HG02973 (cell line): Measurements from ENCODE around the gene CACNB3.

ENCODE experiments used
- ATAC-seq: cut with Tn5 transposase; IDR thresholded peaks from one replicate; pipeline ENCODE4 v1.9.1; 2021; ENCODE audit warnings: moderate library complexity; ENCODE audit not compliant: unreplicated experiment

The CACNB3 gene

DNA sequence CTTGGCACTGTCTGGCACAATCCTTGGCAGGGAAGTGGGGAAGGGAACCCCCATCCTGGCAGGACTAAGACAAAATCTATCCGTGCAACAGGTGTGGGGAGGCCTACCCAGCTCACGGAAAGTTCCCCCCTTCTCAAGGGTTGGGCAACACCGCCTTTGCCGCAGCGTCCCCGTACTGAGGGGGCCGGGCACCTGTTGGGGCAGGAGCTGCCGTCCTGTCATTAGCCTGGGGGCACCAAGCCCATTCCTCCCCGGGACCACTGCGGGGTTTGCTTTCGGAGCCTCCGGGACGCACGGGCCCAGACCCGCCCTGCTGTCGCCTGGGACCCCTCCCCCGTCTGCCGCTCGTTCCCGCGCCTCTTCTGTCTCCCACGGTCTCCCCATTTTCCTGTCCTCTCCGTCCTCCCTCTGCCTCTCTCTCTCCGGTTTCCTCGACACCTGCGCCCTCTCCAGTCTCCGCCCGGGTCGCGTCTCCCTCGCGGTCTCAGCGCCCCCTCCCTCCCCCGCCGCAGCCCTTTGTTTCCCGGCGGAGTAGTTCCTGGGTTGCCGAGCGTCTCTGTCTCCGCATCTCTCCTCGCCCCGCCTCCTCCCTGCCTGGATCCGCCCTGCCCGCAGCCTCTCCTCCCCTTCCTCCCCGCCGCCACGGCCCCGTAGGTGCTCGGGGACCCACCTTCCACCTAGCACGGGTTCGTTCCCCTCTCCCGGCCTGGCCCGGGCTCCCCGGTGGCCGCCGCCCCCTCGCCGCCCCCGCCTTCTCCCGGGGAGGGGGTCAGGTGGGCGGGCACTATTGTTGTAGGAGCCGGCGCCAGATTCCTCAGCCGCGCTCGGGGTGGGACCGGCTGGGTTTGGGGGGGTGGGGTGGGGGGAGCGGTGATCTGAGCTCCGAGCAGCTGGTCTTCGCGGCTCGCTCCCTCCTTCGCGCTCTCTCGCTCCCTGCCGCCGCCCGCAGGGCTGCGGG, at the start of gene CACNB3:
CACNB3 (plus strand) TSS at position 624 of the 958 bp plus-strand sequence. CDS start 434 bp downstream, outside the sequence.
- ATAC-seq = no peak

DNA sequence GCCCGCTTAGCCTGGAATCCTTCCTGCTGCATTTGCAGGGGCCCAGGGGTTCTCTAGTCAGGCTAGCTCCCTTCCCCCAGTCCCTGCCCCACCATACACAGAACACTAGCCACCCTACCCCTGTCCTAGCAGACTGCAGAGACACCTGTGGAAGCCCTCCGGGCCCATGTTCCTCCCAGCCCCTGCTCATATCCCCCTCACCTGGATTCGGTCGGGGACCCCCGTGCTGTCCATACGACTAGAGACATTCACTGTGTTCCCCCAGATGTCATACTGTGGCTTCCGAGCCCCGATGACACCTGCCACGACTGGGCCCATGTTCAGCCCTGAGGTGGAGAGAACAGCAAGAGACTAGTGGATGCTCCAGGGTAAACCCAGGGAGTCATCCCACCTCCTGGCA, 49.6 kb upstream of the CACNB3 start:
- no peak for ATAC-seq

DNA sequence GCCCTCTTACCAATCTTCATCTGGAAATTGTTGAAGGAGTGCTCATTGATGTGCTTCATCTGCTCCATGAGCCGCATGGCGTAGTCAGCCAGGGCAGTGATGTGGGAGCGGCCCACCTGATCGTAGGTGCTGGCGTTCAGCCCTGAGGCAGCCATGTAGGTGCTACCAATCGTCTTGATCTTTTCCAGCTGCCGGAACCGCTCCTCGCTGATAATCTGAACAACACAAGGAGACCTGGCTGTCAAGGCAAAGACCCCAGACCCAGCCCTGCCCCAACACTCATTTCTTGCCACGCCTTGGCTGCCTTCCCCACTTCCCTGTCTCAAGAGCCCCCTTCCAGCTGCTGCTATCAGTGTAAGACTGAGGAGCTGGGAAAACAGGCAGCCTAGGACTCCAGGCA, 47.5 kb upstream of the CACNB3 start:
- ATAC-seq = no peak

DNA sequence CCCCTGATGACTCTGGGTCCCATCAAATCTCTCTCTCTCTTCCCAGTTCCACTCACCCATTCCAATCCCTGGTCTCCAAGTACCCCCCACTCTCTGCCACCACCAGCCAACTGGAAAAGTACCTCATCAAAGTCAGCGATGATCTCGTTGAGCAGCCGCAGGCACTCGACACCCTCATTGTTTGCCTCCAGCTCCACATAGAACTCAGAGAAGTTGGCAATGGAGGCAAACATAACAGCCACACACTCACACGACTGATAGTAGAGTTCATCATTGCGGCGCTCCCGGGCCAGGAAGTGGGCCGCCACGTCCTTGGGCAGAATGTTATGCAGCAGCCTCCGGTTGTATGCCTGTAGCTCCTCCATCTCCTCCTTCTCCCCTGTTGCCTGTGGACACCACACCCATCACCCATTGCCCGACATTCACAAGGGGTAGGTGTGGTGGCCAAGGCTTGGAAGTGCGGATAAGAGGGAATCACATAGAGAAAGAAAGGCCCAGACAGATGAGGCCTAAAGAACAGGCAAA, 46.6 kb upstream of the CACNB3 start:
- ATAC-seq = no peak

DNA sequence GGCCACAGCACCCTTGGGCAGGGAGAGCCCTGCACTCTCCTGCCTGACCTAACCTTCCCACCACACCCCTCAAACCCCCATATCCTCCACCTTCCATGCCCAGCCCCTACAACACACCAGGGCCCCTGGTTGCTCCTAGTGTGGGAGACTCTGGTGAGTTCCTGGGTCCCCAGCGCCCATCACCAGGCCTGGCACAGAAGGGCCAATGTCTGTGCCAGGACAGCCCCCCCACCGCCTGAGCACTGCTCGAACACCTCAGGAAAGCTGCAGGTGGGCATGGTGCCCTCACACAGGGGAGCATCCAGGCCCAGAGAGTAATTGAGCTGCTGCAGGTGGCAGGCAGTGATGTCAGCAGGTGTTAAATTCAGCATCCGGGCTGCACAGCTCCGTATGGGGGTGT, 44.6 kb upstream of the CACNB3 start:
- ATAC-seq = no peak

DNA sequence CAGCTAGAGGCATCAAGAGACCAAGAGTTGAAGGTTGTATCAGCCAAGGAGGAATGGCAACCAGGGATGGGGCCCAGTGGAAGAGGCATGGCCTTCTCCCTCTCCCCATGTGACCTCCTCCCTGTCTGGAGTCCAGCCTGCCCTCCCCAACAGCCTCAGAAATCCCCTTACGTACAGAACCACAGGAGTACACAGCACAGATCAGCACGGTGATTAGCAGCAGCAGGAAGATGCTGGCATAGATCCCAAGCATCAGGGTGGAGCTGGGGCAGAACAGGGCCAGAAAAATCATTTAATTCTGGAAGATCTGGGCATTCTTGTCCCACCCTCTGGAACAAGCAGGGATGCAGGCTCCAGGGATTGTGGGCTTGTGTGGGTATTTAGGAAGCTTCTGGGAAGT, 43.8 kb upstream of the CACNB3 start:
- no peak for ATAC-seq

DNA sequence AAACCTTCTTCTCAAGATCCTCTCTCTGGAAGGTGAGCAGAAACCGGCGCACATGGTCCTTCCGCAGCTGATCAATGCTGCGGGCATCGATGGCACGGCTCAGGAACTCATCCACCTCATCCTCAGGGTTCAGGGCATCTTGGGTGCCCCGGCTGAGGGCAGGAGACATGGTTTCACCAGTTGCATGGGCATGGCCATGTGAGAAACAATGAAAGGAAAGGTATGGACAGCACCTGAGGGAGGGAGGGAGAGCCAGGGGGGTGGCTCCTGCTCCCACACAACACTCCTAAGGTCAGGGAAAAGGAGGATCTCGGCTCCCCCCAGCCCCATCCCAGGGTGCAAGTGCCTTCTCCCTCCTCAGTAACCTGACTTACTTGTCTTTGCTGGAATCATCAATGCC, 43.0 kb upstream of the CACNB3 start:
- ATAC-seq = no peak

DNA sequence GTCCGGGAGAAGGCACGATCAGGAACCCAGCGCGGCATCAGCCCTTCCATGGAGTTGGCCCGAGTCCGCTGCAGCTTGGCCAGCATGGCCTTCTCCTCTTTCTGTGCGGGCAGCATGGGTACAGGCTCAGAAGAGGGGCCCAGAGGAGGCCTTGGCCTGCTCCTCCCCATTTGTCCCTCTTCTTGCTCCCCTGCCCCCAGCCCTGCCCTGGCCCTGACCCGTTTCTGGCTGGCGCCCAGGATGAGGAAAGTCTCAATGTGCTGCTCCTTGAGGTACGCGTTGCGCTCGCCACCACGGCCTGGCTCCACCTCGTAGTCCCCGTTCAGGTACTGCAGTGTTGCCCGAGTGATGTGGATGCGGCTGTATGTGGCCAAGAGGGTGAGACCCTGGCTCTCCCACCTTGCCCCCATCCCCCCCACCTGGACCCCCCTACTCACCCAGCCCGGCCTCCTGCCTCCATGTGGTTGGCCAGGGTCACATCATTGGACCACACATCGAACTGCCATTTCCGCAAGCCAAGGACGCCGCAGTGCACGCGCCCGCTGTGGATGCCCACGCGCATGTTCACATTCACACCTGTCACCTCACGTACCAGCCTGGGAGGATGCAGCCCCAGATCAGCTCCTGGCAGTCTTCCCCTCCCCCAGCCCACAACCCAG, 42.2 kb upstream of the CACNB3 start:
- no peak for ATAC-seq

DNA sequence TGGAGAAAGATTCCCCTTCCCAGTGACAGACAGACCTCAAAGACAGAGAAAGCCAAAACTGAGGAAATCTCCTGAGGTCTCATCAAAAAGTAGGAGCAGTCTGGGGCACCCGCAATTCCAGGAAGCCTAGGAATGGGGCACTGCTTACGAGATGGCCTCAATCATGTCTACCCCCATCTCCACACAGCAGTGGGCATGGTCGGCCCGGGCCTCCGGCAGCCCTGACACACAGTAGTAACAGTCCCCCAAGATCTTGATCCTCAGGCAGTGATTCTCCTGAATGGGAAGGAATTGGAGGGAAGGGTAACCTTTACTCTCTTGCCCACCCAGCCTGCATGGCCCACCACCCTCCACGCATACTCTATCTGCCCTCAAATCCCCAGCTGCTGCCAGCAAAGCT, 41.3 kb upstream of the CACNB3 start:
- no peak for ATAC-seq

DNA sequence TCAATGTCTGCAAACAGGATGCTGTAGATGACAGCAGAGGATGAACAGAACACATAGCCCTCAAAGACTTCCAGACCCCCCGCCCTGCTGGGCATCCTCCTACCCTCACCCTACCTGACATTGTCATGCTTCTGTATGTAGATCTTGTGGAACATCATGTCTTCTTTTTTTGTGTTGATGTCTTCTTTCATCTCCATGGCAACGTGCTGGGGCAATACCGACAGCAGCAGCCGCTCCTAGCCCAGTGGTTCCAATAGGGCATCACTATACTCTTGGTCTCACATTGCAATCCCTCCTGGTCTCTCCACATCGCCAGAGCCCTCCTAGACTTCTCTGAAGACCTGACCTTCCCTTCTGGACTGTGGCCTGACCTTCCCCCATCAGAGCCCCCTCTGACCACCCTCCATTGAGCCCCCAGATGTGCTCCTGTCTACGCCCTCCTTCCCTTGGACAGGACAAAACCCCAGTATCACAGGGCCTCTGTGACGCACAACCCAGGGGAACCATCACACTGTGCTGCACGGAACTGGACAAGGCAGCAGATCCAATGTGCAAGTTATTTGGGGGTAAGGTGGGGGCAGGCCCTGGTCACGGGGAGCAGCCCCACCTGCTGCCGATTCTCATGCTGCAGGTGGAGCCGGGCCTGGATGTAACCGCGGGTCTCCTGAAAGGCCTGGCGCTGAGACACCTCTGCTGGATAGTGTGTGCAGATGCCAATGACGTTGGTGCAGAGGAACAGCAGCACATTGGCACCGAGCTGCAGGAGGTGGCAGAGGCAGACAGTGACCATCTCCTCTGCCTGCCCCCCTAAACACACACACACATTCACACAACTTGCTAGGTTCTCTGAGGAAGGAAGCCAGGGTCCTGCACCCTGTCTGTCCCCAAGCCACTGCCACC, 40.5 kb upstream of the CACNB3 start:
- no peak for ATAC-seq

DNA sequence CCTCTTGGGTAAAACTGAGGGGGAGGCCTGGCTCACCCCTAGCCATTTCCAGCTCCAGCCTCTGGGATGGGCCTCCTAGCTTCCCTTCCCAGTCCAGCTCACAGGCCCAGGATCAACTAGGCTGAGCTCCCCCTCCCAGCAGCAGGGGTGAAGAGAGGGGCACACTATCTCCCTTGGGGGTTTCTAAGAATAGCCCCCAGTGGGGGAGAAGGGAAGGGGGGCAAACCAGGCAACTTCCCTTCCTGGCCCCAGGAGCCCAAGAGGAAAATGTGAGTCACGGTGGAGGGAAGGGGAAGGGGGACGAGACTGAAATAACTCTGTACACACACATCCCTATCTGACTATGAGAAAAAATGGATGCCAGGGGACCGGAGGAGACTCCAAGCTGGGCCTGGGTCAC, 38.4 kb upstream of the CACNB3 start:
- ATAC-seq = no peak

DNA sequence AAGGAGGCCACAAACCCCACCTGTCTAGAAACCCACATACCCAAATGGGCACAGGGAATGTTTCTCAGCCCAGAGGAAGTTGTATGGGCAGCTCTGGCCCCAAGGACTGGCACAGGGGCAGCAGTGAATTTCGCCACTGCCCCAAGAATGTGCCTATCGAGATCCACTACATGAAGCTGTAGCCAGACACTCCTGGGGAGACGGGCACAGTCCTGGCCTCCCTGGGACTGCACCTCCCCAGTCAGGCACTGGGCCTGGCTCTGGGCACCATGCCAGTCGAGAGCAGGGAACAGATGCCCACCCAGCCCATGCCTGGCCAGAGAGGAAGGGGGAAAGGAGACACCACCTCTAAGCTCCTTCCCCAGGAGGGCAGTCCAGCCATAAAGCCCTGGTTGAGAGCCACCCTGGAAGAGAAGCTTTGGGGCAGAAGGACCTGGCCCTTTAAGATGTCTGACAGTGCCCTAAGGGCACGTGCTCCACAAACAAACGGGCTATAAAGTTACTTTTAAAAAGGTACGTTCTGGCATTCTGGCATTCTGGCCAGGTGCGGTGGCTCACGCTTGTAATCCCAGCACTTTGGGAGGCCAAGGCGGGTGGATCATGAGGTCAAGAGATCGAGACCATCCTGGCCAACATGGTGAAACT, 37.8 kb upstream of the CACNB3 start:
- no peak for ATAC-seq

DNA sequence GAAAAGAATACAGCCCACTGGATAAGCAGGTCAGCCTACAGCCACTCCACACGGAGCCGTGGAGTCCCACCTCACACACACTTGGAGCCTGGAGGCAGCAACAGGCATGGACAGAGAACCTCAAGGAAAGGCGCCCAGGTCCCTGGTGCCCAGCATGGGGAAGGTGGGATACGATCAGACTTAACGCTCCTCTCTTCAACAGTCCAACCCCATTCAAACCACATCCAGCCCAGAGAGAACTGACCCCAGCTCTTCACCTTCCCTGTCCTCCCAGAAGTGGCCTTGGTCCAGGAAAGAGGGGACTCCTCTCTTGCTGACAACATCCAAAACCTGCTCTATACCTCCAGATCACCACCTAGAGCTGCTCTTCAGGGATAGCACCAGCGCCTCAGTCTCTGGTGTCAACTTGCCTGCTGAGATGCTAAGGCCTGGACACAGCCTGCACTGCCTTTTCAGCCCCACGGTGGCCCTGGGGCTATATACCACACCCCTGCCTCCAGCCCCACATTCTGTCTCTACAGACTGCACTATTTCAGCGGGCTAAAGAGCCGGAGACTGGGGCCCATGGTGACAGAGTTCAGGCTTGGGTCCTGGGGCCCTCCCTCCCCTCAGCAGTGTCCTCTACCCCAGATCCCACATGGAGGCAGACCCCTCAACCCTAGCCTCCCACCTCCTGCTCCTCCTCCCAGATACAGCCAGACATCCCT, 36.4 kb upstream of the CACNB3 start:
- ATAC-seq = no peak

DNA sequence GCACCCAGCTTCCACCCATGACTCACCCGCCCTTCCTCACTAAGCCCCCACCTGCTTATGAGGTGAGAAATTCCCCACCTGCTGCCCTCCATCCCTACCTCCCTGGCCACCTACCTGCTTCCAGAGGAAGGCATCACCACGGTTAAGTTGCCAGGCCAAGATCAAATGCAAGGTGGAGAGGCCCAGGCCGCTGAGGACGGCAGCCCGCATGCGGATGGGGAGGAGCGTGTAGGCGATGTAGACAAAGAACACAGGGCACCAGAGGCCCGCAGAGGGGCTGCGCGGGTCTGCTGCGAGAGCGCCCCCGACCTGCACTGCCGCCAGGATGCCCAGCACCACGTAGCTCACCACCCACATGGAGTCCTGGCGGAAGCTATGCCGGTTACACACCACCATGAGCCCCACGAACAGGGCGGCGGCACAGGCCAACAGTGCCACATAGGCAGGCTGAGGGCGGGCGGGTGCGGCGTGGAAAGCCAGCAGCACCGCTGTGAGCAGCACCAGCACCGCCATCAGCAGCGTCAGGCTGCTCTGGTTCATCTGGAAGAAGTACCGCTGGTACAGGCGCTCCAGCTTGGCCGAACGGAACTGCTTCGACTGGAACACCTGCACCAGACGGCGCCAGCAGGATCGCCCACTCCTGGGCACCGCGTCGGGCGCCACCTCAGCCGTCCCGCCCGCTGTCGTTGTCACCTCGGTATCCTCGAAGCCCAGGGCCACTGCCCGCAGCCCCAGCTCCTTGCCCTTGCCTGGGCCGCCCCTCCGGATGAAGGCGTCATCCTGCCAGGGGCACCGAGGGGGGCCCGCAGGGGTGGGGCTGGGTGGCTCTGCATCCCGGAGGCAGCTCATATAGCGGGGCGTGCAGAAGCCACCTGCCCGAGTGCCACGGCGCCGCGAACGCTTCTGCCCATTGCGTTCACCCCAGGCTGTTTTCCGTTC, 35.6 kb upstream of the CACNB3 start:
- ATAC-seq = no peak

DNA sequence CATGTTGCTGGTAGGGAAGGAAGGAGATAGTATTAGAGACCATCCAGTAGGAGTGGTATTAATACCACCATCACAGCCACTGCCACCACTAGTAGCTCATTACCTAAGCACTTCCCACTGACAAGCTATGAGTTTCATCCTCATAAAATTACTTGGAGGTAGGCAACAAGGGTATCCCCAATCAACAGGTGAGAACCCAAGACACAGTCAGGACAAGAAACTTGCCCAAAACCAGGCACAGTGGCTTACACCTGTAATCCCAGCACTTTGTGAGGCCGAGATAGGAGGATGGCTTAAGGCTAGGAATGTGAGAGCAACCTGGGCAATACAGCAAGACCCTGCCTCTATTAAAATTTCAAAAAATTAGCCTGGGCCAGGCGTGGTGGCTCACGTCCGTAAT, 34.9 kb upstream of the CACNB3 start:
- no peak for ATAC-seq

DNA sequence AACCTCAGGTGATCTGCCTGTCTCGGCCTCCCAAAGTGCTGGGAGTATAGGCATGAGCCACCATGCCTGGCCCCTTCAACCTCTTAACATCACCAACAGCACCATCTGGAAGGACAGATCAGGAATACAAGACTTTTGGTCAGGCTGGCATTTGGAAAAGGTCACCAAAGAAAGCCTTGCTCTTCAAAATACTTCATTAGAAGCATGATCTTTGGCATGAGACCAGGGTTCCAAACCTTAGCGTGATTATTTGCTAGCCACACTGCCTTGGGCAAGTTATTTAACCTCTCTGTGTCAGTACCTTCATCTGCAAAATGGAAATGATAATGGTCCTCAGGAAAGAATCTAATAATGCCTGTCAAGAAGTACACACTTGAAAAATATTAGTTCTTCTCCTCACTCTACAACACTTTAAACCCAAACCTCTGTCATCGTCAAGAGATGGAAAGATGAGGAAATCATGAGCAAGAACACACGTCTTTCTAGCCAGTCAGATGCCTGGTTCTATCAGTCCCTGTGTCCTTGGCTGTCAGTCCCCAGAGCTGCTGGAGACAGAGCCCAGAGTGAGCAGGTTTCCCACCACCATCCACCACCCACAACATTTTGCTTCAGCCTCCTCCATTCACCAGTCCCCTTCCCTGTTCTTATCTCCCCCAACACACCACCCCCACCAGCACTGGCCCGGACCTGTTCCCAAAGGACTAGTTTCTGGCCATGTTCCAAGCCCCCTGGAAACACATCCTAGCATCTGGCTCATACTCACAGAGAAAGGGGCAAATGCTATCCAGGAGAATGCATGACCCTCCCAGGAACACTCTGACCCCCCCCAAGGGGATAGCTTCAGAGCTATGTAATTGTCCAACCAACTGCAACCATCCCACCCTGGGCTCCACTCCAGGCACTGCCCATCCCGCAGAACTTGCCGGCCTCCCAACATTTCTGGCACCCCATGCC, 31.4 kb upstream of the CACNB3 start:
- no peak for ATAC-seq

DNA sequence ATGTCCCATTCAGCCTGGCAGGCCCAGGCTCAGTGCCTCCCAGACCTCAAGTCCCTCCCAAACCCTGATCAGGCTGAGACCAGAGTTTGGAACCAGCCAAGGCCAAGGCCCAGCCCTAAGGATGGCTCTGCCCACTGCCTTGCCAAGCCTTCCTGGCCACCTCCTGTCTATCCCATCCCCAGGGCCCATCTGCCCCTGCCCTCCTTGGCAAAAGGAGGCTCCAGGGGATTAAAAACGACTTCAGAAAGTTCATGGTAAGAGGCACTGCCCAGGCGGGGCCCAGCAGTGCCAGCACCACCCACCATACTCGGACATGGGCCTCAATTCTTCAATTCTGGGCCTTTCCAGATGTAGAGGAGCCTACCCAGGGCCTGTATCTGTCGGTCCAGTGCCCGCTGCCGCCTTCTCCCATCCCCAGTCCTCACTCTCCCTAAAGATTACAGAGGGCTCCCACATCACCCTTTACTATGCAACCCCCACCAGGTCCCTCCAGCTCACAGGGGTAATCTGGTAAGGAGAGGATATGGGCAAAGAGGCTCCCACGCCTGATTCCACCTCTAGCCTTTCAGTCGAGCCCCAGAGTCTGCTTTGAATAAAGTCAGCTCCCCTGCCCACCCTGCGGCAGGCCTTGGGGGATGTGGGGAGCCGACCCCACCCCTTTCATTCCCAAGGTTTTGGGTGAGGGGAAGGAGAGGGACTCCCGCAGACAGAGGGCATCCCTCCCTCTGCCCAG, 30.3 kb upstream of the CACNB3 start:
- no peak for ATAC-seq
